ENCODE measurements around the gene TMEM123. TPM values are rescaled to one million over a fixed set of nuclear protein-coding genes. Genes with fewer than 3 reads are reported as not detected.

TMEM123 gene
- total and polyA plus RNA-seq, 2 donors (not counting 3 experiments of a cell fraction or from before 2014, with no cell fraction given), result 201 to 257 TPM

- H3K79me2 ChIP-seq (ENCODE audit: control insufficient read depth, insufficient read depth, low read length), result no peaks in the 10 kb centered on the region
- dilution Hi-C loops (cut with MboI; ENCODE audit: extremely low pct_ligation_motif_present, low sequenced_read_pairs) (no loop called here), intact Hi-C loops (cut with micrococcal nuclease) (no loop called here)
- DNase-seq (ENCODE audit: low read depth, low spot score) (no peak), FAIRE-seq (no peak)
- no peaks in the 10 kb centered on the region for H3K9me3 ChIP-seq (replicated peaks; ENCODE audit: control insufficient read depth, insufficient read depth, low read length)
- no peak overlapping the region for H3K27ac ChIP-seq (ENCODE audit: insufficient read depth, low read depth, low read length)
- no peaks in the 10 kb centered on the region for H3K9me1 ChIP-seq (replicated peaks; ENCODE audit: control insufficient read depth, extremely low read depth, insufficient read depth, low read length)
- H3K36me3 ChIP-seq (ENCODE audit: control insufficient read depth in 2 of 2, extremely low read depth in 1 of 2, insufficient read depth in 2 of 2, low read length in 2 of 2), result no peaks in the 10 kb centered on the region
- no TSS peak for BruUV-seq (replicated peaks)
- TF ChIP-seq GATA2 (IDR thresholded peaks at IDR 0.05; ENCODE audit: insufficient read depth, insufficient read length, low read depth, low read length) (no peak), POLR2A (IDR thresholded peaks at IDR 0.05; ENCODE audit: low read depth, low read length) (no peak), CTCF (IDR thresholded peaks at IDR 0.05; ENCODE audit: extremely low read depth in 1 of 2, insufficient read depth in 1 of 2, low read depth in 1 of 2, low read length in 2 of 2) (no peak), JUN (IDR thresholded peaks at IDR 0.05; ENCODE audit: borderline replicate concordance, insufficient read depth, insufficient read length, low read depth) (no peak), MAX (IDR thresholded peaks at IDR 0.05; ENCODE audit: insufficient read depth, insufficient read length) (no peak), MYC (IDR thresholded peaks at IDR 0.05; ENCODE audit: low read depth, low read length) (no peak), FOS (IDR thresholded peaks at IDR 0.05; ENCODE audit: borderline replicate concordance, insufficient read depth, low read length) (no peak), POLR2AphosphoS5 (IDR thresholded peaks at IDR 0.05; ENCODE audit: insufficient read depth, low read depth, low read length) (no peak)
- no peak overlapping the region for H2AFZ ChIP-seq (ENCODE audit: low read depth, low read length)
- POLR2A ChIA-PET, result no interaction called here
- H3K27me3 ChIP-seq (ENCODE audit: control insufficient read depth in 2 of 2, insufficient read depth in 2 of 2, low read length in 2 of 2), result no peaks in the 10 kb centered on the region
- no peak overlapping the region for H3K4me3 ChIP-seq (replicated peaks in 1 of 3; ENCODE audit: insufficient read depth in 1 of 3, low read depth in 1 of 3, low read length in 3 of 3)
- no peak overlapping the region for H3K9ac ChIP-seq (replicated peaks; ENCODE audit: extremely low read depth, insufficient read depth, low read length)
- H3K4me1 ChIP-seq (ENCODE audit: control insufficient read depth, extremely low read depth, insufficient read depth, low read length), result peaks cover 5% of the 10 kb centered on the region
- no peak overlapping the region for H3K4me2 ChIP-seq (ENCODE audit: insufficient read depth, low read length)
- H4K20me1 ChIP-seq (replicated peaks; ENCODE audit: control insufficient read depth, extremely low read depth, insufficient read depth, low read length), result no peaks in the 10 kb centered on the region
- CTCF ChIA-PET, result no interaction called here
These were observed 36.9 kb upstream of the TMEM123 start for GRCh38 chr11:102489186-102490145.
